ENCODE measurements around the gene LMLN. TPM values are rescaled to one million over a fixed set of nuclear protein-coding genes. Genes with fewer than 3 reads are reported as not detected.

LMLN gene
- total RNA-seq, 4 donors from 2014 or later = 9.8 to 12.5 (median 10.9) TPM

GRCh38 chr3:197970588-197970987, 10.6 kb downstream of the LMLN start:
- 63 to 86% methylated on average over 3 of the region's 3 CpGs for WGBS, 2 donors
- H3K4me1 ChIP-seq = no peaks in the 10 kb centered on the region
- no peak overlapping the region for H3K27ac ChIP-seq
- no peak overlapping the region for H3K4me3 ChIP-seq (replicated peaks in 1 of 3)
- peaks cover 0 to under 1% of the 10 kb centered on the region in 2 donors for H3K36me3 ChIP-seq
- H3K9me3 ChIP-seq = no peaks in the 10 kb centered on the region
- TF ChIP-seq, protein P1, sequence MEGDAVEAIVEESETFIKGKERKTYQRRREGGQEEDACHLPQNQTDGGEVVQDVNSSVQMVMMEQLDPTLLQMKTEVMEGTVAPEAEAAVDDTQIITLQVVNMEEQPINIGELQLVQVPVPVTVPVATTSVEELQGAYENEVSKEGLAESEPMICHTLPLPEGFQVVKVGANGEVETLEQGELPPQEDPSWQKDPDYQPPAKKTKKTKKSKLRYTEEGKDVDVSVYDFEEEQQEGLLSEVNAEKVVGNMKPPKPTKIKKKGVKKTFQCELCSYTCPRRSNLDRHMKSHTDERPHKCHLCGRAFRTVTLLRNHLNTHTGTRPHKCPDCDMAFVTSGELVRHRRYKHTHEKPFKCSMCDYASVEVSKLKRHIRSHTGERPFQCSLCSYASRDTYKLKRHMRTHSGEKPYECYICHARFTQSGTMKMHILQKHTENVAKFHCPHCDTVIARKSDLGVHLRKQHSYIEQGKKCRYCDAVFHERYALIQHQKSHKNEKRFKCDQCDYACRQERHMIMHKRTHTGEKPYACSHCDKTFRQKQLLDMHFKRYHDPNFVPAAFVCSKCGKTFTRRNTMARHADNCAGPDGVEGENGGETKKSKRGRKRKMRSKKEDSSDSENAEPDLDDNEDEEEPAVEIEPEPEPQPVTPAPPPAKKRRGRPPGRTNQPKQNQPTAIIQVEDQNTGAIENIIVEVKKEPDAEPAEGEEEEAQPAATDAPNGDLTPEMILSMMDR (IDR thresholded peaks at IDR 0.05) = no peak
- TF ChIP-seq POLR2A (IDR thresholded peaks at IDR 0.05) = no peak
- H3K27me3 ChIP-seq = no peaks in the 10 kb centered on the region
- intact Hi-C loops (cut with DNase I) = no loop called here
- no peak for DNase-seq

DNA sequence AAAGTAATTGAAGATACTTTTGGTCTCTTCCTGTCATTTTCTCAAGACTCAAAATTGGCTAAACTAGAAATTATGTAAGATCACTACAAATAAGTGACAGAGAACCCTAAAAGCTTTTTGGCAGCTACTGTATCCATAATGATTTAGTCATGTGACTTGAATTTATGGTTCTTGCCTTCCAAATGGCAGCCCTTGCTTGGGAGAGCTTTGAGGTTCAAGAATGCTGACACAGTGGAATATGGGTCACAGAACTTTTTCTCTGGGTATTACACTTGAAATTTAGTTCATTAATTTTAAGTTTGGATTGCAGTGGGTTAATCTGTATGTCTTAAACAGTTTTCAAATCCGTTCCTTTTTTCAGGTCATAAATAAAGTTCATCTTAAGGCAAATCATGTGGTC, 14.0 kb downstream of the LMLN start:
- no peak for TF ChIP-seq POLR2A (IDR thresholded peaks at IDR 0.05)
- TF ChIP-seq, protein P1 (IDR thresholded peaks at IDR 0.05) = no peak
- H3K4me3 ChIP-seq (replicated peaks in 1 of 3) = no peak overlapping the region
- H3K9me3 ChIP-seq = no peaks in the 10 kb centered on the region
- H3K36me3 ChIP-seq = peaks cover 0 to 16% of the 10 kb centered on the region in 2 donors
- DNase-seq = no peak
- WGBS, 2 donors = 82 to 94% methylated on average over 1 of the region's 1 CpG
- H3K27ac ChIP-seq = no peak overlapping the region
- no peaks in the 10 kb centered on the region for H3K4me1 ChIP-seq
- intact Hi-C loops (cut with DNase I) = no loop called here
- H3K27me3 ChIP-seq = no peaks in the 10 kb centered on the region

DNA sequence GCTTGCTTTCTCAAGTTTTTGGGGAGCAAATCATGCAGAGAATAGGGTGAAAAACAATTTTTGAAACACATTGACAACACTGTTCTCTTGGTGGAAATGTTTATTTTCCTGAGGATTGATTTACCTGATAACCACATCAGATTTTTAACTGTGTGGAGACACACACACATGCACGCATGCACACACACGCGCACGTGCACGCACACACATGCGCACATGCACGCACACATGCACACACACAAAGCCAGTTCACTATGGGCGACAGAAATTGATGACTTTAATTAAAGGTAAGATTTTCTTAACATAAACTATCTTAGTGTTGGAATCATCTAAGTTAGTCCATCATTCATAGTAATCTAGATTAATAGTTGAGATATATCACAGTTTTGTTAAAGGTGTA, 15.3 kb downstream of the LMLN start:
- 96 to 98% methylated on average over 8 of the region's 8 CpGs for WGBS, 2 donors
- intact Hi-C loops (cut with DNase I) = no loop called here
- no peaks in the 10 kb centered on the region for H3K9me3 ChIP-seq
- no peak overlapping the region for H3K4me3 ChIP-seq (replicated peaks in 1 of 3)
- no peak overlapping the region for H3K27ac ChIP-seq
- no peaks in the 10 kb centered on the region for H3K4me1 ChIP-seq
- peaks cover 1 to 16% of the 10 kb centered on the region in 2 donors for H3K36me3 ChIP-seq
- TF ChIP-seq, protein P1 (IDR thresholded peaks at IDR 0.05) = no peak
- TF ChIP-seq POLR2A (IDR thresholded peaks at IDR 0.05) = no peak
- no peaks in the 10 kb centered on the region for H3K27me3 ChIP-seq
- DNase-seq = no peak

- no peaks in the 10 kb centered on the region for H3K9me3 ChIP-seq
- no peak overlapping the region for H3K4me3 ChIP-seq (replicated peaks in 1 of 3)
- no peak for DNase-seq
- TF ChIP-seq POLR2A (IDR thresholded peaks at IDR 0.05) = no peak
- TF ChIP-seq, protein P1 (IDR thresholded peaks at IDR 0.05) = no peak
- WGBS, 2 donors = 93 to 97% methylated on average over 1 of the region's 1 CpG
- H3K36me3 ChIP-seq = peaks cover 0 to 15% of the 10 kb centered on the region in 2 donors
- no peak overlapping the region for H3K27ac ChIP-seq
- intact Hi-C loops (cut with DNase I) = no loop called here
- no peaks in the 10 kb centered on the region for H3K4me1 ChIP-seq
- no peaks in the 10 kb centered on the region for H3K27me3 ChIP-seq
Observed at GRCh38 chr3:197983076-197983475, 23.1 kb downstream of the LMLN start.

GRCh38 chr3:197989651-197990050, 29.6 kb downstream of the LMLN start:
- TF ChIP-seq, protein P1 (IDR thresholded peaks at IDR 0.05) = no peak
- TF ChIP-seq POLR2A (IDR thresholded peaks at IDR 0.05) = no peak
- Histone ChIP-seq H3K9me3 (no peaks in the 10 kb centered on the region), H3K27ac (no peak overlapping the region), H3K4me1 (no peaks in the 10 kb centered on the region), H3K36me3 (peaks cover 11% of the 10 kb centered on the region in 2 donors), H3K27me3 (no peaks in the 10 kb centered on the region), H3K4me3 (replicated peaks in 1 of 3) (no peak overlapping the region)
- intact Hi-C loops (cut with DNase I) = no loop called here
- 81 to 82% methylated on average over 4 of the region's 4 CpGs for WGBS, 2 donors
- no peak for DNase-seq
